HG02884 (cell line): ENCODE measurements around the gene CHI3L2.

Experiments used
- ATAC-seq: cut with Tn5 transposase; IDR thresholded peaks from one replicate; pipeline ENCODE4 v1.9.1; 2021; ENCODE audit warnings: mild to moderate bottlenecking, moderate library complexity; ENCODE audit not compliant: unreplicated experiment

The CHI3L2 gene

DNA sequence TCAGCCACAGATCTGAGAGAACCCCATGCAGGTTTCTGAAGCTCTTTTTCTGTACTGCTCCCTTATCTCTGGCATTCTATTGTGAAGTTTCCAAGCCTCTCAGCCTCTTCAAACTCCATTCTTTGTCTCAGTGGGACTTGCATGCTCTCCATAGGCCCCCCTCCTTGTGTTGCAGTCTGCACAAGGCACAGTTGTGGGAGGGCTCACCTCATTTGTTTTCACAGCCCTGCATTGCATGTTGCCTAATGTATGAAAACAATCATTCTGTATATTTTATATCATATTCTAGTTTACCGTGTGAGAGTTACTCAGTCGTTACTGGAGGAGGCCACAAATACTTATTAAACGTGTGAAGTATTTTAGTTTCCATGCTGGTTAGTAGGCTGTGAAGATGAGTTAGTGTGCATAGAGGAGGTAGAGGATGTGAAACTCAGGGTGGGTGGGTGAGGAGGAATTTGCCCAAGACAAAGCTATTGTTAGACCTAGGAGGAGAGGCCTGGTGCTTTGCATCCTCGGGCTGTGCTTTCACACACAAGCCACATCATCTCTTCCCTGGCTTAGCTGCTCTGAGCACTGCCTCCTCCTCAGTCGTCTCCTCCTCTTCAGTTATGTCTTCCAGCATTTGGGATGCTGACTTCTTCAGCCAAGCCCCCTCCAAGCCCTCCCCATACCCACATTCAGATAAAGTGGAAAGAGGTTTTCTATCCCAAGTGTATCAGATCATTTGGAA, 7.8 kb upstream of the CHI3L2 start:
- ATAC-seq = peak; percentile 36

DNA sequence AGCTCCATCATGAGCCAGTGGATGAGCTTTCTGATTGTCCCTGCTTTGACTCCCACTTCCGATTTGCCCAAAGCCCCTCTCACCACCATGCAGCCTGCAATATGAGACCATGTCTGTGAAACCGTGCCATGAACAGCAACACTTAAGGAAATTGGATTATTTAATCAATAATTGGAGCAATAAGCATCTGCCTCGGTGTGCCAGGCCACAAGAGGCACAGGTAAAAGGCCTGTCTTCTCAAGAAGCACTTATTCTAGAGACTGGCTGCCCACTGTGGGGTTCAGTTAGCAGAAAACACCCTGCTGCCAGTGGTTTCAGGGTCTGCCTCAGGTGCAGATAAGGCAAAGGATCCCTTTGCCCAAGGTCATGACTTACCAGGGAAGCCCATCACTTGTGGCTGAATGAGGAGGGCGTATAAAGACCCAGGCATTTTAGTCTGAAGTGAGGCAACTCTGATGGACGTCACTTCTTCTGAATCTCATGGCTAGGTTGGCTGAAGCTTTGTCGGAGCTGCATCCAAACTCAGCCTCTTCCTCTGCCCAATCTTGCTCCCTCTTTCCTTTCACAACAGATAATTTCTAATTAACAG, 7.1 kb upstream of the CHI3L2 start:
- ATAC-seq = no peak

DNA sequence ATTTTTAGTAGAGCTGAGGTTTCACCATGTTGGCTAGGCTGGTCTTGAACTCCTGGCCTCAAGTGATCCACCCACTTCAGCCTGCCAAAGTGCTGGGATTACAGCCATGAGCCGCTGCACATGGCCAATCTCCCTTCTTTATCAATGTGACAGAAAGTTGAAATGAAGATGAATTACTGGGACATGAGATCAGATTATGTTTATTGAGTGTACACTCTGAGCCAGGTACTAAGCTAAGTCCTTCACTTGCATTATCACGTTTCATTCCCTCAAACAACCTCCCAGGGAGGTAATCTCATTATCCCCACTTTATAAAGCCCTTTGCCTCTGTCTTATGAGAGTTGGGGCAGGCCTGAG, 6.3 kb upstream of the CHI3L2 start:
- no peak for ATAC-seq

DNA sequence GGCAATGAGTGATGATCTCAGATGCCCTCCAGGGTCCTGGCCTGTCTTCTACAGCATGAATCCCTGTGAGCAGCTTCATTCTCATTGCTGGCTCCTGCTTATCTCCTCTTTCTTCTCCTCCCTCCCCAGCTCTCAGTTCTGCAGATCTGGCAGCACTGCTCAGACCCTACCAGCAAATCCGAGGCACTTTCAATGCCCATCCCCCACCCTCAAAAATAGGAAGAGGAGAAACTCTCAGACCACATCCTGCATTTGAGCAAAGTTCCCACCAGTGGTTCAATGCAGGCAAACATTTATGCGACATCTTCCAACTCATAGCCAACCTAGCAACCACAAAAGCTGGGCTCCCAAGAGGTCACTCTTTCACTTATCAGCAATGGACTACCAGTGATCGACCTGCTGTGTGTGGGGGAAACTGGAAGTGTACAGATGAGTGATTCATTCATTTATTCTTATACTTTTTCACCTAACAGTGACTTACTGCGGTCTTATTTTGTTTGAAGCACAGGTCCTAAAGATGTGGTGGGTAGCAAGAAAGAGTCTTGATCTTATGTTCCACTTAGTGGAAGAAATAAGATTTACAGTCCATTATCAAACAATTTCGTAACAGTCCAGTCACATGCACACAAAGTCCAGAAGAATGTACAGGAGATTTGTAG, 5.8 kb upstream of the CHI3L2 start:
- peak; percentile 57 for ATAC-seq

DNA sequence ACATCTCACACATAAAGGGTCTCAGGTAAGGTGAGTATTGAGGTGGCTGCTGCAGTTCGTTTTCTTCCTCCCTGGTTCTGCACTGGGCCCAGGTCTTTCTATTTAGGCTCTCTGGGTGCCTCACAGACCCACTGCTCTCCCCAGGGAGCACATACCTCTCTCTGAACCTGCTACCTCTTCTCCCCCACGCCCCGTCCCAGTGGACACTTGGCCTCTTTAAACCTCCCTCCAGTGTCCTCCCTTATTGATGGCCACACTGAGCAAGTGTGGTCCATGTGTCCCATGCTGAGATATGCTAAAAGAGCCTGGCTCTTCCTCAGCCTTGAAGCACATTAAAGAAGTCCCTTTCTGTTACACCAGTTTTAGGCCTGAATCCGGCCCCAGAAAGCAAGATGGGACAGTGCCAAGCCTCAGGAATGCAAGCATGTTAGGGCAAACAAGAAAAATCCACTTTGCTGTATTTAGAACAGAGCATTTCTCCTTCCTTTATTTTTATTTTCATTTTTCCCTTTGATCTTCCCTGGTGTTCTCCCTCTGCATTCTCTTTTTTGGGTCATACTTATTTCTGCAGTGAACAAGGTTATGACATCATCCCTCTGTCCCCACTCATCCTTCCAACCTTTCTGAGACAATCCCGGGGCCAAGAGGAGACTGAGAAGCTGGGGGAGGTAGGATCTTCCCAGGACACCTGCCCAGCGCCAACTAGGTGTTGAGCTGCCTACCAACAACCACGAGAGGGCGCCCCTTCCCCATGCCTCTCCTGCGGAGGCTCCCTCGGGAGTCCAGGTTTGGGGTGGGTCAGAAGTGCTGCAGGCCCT, 5.0 kb upstream of the CHI3L2 start:
- no peak for ATAC-seq

DNA sequence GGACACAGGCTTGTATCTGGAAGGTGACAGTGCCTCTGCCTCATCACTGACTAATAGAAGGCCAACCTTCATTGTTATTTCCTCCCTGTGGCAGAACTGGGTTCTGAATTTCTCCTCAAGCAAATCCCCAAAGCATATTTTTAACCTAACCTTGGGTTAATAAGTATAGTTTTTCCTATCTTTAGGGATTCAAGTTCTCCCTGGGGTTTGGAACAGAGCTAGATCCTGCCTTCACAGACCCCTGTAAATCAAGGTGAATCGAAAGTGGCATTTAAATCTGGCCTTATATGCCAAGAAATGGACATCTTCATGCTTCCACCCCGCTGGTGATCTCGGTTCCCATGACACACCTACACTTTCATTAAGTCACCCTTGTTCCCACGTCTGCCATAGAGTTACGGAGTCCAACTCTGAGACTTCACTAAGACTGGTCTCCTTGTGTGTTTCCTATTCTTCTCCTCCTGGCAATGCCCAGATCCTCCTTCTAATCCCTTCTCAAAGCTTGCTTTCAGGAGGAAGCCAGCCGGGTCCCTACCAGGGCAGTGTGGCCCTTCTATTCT, 4.3 kb upstream of the CHI3L2 start:
- no peak for ATAC-seq

DNA sequence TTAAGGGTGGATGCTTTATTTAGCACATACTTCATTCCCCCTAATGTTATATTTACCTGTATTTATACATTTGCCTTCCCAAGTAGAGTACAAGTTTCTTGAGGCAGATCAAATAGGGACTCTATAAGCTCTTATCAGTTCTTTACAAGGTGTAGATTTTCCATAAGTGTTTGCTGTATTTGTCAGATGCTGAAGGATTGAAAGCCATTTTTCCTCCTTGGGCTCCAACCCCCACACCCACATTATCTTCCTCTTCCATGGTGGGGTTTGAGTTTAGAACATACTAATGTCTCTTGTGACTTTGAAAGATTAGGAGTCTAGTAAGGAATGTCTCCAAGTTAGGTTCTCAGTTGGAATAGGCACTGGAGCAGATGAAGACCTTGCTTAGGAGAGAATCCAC, 2.4 kb upstream of the CHI3L2 start:
- ATAC-seq = no peak

DNA sequence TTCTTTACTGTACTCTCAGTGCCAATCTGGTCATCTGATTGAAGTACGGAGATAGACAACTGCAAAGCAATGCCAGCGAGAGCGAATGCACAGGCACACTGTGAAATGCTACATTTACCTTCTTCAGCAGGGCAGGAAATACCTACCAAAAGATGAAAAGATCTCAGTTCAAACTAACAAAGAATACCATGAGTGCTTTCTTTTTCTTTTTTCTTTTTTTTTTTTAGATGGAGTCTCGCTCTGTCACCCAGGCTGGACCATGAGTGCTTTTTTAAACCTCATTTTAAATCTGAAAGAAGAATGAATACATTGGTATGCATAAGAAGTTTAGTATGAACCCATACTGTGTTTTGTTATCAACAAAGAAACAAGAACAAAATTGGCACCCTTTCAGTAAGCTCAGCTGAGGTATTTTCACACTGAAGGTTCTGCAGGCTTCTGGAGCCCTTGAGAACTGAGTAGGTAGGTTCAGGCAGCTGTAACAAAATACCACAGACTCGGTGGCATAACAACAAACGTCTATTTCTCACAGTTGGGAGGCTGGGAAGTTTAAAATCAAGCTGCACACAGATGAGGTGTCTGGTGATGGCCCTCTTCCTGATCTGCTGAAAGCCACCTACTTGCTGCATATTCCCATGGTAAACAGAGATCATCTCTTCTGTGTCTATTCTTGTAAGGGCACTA, 1.7 kb upstream of the CHI3L2 start:
- ATAC-seq = no peak

DNA sequence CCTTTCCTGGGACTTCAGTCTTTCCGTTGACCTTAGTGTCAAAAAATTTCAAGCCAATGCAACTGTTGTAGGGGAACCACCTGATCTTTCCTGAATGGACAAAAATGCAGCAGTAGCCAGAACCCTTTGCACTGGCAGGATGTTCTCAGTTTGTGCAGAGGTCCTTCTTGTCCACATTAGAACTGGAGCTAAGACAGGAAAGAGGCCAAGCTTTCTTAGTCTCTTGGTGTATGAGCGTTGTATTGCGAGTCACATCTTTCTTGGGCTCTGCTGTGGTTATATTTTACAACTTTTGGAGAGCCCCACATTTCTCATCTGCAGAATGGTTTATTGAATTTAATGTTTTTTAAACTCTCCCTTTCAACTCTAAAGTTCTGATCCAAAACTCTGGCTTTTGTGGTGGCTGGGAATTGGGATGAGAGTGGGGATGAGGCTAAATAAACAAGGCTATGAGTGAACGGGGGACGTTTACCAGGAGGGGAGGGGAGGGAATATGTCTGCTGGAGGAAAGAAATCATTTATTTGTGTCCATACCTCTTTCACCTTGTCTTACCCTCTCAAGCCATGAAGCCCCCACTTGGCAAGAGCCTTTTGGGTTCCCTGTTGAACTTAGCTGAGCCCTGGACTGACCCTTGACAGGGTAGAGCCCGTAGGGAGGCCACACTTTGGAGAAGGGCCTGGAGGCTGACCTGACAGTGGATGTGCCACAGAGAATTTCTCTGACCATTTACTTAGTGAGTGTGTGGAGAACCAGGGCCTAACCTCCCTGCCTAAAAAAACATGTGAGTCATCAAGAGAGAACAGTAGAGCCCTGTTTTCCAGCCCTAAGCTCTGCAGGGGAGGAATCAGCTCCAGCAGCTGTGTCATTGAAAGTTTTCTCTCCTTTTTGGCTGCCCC, 586 bp downstream of the CHI3L2 start:
- no peak for ATAC-seq

DNA sequence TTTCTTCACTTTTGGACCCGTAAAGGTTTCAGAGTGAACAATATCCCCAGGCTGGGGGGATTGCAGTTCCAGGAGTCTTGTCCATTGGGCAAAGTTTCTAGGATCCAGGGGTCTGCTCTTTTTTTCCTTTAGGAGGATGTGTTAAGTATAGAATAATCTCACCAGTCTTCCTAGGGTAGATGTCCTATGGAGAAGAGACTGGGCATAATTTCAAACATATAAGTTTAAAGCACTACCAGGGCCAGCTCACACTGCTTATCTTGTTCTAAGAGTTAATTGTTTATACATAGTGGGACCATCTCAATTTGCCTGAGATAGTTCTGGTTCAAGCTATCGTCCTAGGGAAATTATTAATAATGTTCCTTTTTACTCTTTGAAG, 1.2 kb downstream of the CHI3L2 start:
- no peak for ATAC-seq

DNA sequence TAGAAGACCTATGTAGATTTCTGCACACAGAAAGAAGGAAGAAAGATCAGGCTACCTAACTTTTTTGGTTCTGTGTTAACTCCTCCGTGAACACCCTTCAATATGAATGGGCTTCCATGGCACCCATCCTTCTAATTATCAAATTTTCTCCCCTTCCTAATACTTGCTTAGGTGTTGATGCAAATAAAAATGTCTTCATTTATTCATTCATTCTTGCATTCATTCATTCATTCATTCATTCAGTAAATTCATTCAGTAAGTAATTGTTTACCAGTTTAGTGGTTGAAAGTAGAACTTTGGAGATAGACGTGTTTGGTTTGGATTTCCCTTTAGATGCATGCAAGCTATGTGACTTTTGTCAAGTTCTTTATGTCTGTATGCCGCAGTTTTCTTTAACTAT, 4.6 kb downstream of the CHI3L2 start:
- no peak for ATAC-seq

DNA sequence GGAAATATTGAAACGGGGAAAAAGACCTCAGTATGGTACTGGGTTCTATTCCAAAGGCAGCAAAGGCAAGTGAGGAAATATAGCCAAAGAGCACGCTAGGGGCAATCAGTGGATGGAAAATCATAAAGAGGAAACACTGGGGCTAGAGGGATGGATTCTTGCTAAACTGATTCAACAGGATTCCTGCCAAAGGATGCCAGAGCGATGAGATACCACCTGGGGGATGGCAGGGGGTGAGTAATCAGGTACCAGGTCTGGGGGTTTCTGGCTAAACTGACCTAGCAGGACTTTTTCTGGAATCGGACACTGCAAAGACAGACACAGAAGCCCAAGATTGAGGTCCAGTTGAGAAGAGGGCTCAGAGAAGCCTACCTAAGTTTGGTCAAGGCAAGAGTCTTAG, 6.7 kb downstream of the CHI3L2 start:
- ATAC-seq = no peak

DNA sequence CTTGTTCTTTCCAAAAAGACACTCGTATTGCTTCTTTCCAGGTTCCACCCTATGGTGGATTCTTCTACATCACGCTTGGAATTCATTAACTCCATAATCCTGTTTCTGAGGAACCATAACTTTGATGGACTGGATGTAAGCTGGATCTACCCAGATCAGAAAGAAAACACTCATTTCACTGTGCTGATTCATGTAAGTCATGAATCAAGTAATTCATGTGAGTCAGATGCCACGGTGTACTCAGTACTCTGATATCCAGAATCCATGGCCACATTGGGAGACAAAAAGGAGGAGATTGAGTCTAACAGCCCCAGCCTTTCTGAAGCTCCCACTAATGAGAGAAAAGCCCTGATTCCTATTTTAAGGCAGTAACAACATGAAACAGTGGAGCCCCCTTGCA, 7.4 kb downstream of the CHI3L2 start:
- no peak for ATAC-seq

DNA sequence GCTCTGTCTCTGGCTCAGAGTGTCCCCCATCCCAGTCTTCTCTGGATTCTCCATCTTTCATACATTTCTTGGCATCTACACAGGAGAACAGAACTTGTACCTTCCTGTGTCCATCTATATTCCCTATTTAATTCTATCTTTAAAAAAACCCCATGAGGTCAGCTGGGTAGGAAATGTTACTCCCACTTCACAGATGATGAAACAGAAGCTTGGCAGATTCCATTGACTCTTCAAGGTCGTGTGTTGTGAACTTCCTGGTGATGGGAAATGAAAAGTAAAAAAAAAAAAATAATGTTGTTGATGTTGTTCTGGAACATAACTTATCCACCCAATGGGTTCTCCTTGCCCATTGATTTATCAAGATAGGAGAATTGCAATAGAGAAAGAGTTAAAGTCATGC, 8.9 kb downstream of the CHI3L2 start:
- no peak for ATAC-seq

DNA sequence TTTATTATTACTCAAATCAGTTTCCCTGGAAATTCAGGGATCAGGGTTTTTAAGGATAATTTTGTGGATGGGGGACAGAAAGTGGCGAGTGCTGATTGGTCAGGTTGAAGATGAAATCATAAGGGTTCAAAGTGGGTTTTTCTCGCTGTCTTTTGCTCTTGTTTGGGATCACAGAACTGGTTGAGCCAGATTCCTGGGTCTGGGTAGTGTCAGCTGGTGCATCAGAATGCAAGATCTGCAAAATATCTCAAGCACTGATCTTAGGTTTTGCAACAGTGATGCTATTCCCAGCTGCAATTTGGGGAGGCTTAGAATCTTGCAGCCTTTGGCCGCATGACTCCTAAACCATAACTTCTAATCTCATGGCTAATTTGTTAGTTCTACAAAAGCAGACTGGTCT, 9.3 kb downstream of the CHI3L2 start:
- no peak for ATAC-seq

DNA sequence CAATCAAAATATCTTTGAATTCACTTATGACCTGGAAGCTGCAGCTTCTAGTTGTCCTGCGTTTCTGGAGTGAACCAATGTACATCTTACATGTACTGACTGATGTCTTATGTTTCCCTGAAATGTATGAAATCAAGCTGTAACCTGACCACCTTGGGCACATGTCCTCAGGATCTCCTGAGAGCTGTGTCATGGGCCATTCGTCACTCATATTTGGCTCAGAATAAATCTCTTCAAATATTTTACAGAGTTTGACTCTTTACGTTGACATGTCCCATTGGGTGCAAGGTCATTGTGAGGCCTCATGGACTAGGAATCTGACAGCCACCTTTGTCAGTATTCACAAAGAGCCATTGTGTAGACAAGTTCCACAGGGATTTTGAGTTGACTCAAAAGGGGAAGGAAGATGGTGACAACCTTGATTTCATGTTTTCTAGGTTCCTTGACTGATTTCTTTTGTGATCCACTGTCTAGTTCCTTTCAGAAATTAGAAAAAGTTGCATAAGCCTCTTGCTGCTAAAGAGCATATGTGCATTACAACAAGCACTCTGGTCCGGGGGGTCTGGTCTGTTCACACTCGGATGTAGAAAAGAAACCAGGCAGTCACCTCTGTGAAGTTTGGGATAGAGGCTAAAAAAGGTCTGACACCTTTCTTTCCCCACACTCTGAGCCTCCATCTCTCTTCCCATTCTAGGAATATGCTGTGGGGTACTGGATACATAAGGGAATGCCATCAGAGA, 10.7 kb downstream of the CHI3L2 start:
- ATAC-seq = no peak

DNA sequence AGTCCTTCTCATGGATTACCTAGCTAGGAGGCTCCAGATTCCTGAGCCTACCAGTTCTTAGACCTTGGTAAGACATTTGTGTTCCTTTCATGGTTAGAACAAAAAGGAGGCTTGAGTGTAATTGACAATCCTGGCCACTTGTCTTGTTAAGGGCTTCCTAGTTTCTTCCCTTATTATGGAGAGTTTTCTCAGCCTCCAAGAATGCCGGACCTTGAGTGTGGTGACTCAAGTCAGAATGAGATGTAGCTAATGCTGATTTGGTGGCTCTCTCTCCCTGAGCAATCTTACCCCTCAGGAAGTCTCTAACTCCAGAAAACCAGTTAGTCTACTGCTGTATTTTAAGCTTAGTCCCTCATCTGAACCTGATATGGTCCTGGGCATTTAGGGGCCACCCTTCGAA, 14.3 kb downstream of the CHI3L2 start:
- ATAC-seq = no peak

DNA sequence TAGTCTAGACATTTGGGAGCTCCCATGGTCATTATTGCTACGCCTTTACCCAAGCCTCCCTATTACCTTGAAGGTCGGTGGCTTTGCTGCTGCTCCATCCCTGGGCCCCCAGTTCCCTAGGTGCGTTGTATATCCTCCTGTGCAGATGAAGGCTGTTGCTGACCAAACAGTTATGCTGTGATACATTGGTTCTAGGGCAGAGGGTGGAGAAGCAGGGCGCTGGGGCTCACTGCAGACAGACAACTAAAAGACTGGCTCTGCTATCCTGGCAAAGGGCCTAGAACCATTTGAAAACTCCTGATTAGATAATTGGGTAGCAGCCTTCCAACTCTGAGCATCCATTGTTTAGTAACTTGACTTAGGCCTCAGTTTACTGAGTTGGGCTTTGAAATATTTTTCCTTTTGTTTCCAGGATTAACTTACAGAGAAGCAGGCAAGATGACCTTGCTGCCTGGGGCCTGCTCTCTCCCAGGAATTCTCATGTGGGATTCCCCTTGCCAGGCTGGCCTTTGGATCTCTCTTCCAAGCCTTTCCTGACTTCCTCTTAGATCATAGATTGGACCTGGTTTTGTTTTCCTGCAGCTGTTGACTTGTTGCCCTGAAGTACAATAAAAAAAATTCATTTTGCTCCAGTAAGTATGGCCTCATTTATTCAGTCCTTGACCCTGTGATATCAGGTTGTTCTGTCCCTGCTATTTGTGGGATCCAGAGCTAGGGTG, 15.5 kb downstream of the CHI3L2 start:
- no peak for ATAC-seq
